Measurements from ENCODE around the gene TMSB10.

The TMSB10 gene

GRCh38 chr2:84886791-84887190, 18.7 kb upstream of the TMSB10 start:
- TF ChIP-seq ZFX (IDR thresholded peaks at IDR 0.05) (no peak), CTCF (conservative IDR thresholded peaks at IDR 0.05) (no peak)
- no peak overlapping the region for H3K27ac ChIP-seq

GRCh38 chr2:84888401-84889276, 16.8 kb upstream of the TMSB10 start:
- TF ChIP-seq ZFX (IDR thresholded peaks at IDR 0.05) = no peak
- TF ChIP-seq CTCF (conservative IDR thresholded peaks at IDR 0.05) = no peak
- no peak overlapping the region for H3K27ac ChIP-seq

- H3K27ac ChIP-seq = no peak overlapping the region
These were observed 16.1 kb upstream of the TMSB10 start for GRCh38 chr2:84889332-84889731.

GRCh38 chr2:84891355-84892010, 14.0 kb upstream of the TMSB10 start:
- H3K27ac ChIP-seq = no peak overlapping the region
- TF ChIP-seq CTCF (conservative IDR thresholded peaks at IDR 0.05) (no peak), ZFX (IDR thresholded peaks at IDR 0.05) (no peak)

More at GRCh38 chr2:84889332-84889731, 16.1 kb upstream of the TMSB10 start:
- TF ChIP-seq ZFX (IDR thresholded peaks at IDR 0.05) (no peak), CTCF (conservative IDR thresholded peaks at IDR 0.05) (no peak)

DNA sequence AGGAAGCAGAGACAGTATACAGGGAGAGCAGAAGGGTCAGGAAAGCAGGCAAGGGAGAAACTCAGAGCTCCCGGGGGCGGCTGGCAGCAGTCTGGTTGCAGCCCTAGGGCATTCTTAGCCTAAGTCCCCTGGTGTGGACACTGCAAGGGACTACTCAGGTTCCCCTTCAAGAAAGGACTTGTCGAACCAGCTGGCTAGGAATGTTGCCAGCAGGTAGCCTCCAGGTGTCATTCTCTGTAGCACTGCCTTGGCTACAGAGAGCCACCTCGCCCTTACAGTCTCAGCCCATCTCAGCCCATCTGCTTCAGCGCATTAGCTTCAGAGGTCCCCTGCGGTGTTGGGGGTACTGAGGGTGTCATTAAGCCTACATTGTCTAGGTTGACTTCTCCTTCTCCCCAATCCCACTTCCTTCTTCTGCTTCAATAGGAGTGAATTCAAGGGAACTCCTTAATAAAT, 11.3 kb upstream of the TMSB10 start:
- TF ChIP-seq ZFX (IDR thresholded peaks at IDR 0.05) (no peak), CTCF (conservative IDR thresholded peaks at IDR 0.05) (no peak)
- H3K27ac ChIP-seq = no peak overlapping the region

GRCh38 chr2:84894758-84895520, 10.5 kb upstream of the TMSB10 start:
- TF ChIP-seq ZFX (IDR thresholded peaks at IDR 0.05) (no peak), CTCF (conservative IDR thresholded peaks at IDR 0.05) (no peak)
- no peak overlapping the region for H3K27ac ChIP-seq
